WTC11 (cell line): ENCODE data around the gene TLR10.

ENCODE experiments used
- AR ChIP-seq: fragments of 250-450 bp; sonication (Bioruptor Pico); IDR thresholded peaks from 2 replicates; pipeline ENCODE4 v1.9.0; 2021; ENCODE audit warnings: mild to moderate bottlenecking
- CTCF ChIP-seq: fragments of 200-600 bp; IDR thresholded peaks from 2 replicates; pipeline ENCODE4 v1.8.0; 2022; ENCODE audit warnings: antibody characterized with exemption
- E2F1 ChIP-seq: sonication (generic); formaldehyde crosslinking; IDR thresholded peaks from 2 replicates; pipeline ENCODE4 v1.8.0; 2022; ENCODE audit warnings: mild to moderate bottlenecking, missing genetic modification reagents
- MAX ChIP-seq: sonication (generic); formaldehyde crosslinking; IDR thresholded peaks from 2 replicates; pipeline ENCODE4 v1.8.0; 2022; ENCODE audit warnings: mild to moderate bottlenecking, missing genetic modification reagents
- SOX15 ChIP-seq: fragments of 250-450 bp; sonication (Bioruptor Pico); IDR thresholded peaks from 2 replicates; pipeline ENCODE4 v1.9.0; 2021; ENCODE audit warnings: mild to moderate bottlenecking
- TCF7 ChIP-seq: sonication (generic); formaldehyde crosslinking; IDR thresholded peaks from 2 replicates; pipeline ENCODE4 v1.8.0; 2022; ENCODE audit warnings: mild to moderate bottlenecking, low read depth, missing genetic modification reagents, moderate library complexity
- ZNF219 ChIP-seq: sonication (generic); formaldehyde crosslinking; IDR thresholded peaks from 2 replicates; pipeline ENCODE4 v1.8.0; 2023; ENCODE audit warnings: missing genetic modification reagents, mild to moderate bottlenecking, borderline replicate concordance
- ZNF512 ChIP-seq: sonication (generic); formaldehyde crosslinking; IDR thresholded peaks from 2 replicates; pipeline ENCODE4 v1.8.1; 2022; ENCODE audit warnings: missing genetic modification reagents, borderline replicate concordance
- TF ChIP-seq, protein P1 (sequence below): sonication (generic); formaldehyde crosslinking; IDR thresholded peaks from 2 replicates; pipeline ENCODE4 v1.8.1; 2023; ENCODE audit warnings: mild to moderate bottlenecking, missing genetic modification reagents, borderline replicate concordance
- TF ChIP-seq, protein P2 (sequence below): sonication (generic); formaldehyde crosslinking; IDR thresholded peaks from 2 replicates; pipeline ENCODE4 v1.8.0; 2023; ENCODE audit warnings: missing genetic modification reagents, mild to moderate bottlenecking, borderline replicate concordance

DNA sequence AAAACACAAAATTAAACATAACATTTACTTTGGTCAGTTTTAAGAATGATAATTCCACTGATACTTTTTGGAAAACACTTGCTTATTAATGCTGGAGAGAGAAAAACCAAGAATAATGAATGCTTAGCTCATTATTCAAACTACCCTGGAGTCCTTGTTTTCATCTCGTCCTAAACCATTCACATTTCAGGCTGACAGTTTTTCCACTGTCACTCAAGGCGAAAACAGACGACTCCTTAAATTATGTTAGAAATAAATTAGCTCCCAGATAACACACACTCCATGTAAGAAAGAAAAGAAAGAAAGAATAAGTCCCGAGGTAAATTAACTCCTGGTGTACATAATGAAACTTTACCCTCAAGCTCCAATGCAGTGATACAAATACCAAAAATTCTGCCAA is 33.5 kb downstream of the TLR10 start:
- TF ChIP-seq E2F1 (CRISPR knock-in tag) (no peak), CTCF (no peak), MAX (CRISPR knock-in tag) (no peak), TCF7 (CRISPR knock-in tag) (no peak), ZNF512 (no peak), ZNF219 (CRISPR knock-in tag) (no peak), SOX15 (CRISPR knock-in tag) (no peak), AR (CRISPR knock-in tag) (no peak)
- TF ChIP-seq, protein P1, sequence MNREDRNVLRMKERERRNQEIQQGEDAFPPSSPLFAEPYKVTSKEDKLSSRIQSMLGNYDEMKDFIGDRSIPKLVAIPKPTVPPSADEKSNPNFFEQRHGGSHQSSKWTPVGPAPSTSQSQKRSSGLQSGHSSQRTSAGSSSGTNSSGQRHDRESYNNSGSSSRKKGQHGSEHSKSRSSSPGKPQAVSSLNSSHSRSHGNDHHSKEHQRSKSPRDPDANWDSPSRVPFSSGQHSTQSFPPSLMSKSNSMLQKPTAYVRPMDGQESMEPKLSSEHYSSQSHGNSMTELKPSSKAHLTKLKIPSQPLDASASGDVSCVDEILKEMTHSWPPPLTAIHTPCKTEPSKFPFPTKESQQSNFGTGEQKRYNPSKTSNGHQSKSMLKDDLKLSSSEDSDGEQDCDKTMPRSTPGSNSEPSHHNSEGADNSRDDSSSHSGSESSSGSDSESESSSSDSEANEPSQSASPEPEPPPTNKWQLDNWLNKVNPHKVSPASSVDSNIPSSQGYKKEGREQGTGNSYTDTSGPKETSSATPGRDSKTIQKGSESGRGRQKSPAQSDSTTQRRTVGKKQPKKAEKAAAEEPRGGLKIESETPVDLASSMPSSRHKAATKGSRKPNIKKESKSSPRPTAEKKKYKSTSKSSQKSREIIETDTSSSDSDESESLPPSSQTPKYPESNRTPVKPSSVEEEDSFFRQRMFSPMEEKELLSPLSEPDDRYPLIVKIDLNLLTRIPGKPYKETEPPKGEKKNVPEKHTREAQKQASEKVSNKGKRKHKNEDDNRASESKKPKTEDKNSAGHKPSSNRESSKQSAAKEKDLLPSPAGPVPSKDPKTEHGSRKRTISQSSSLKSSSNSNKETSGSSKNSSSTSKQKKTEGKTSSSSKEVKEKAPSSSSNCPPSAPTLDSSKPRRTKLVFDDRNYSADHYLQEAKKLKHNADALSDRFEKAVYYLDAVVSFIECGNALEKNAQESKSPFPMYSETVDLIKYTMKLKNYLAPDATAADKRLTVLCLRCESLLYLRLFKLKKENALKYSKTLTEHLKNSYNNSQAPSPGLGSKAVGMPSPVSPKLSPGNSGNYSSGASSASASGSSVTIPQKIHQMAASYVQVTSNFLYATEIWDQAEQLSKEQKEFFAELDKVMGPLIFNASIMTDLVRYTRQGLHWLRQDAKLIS, result no peak
- TF ChIP-seq, protein P2, sequence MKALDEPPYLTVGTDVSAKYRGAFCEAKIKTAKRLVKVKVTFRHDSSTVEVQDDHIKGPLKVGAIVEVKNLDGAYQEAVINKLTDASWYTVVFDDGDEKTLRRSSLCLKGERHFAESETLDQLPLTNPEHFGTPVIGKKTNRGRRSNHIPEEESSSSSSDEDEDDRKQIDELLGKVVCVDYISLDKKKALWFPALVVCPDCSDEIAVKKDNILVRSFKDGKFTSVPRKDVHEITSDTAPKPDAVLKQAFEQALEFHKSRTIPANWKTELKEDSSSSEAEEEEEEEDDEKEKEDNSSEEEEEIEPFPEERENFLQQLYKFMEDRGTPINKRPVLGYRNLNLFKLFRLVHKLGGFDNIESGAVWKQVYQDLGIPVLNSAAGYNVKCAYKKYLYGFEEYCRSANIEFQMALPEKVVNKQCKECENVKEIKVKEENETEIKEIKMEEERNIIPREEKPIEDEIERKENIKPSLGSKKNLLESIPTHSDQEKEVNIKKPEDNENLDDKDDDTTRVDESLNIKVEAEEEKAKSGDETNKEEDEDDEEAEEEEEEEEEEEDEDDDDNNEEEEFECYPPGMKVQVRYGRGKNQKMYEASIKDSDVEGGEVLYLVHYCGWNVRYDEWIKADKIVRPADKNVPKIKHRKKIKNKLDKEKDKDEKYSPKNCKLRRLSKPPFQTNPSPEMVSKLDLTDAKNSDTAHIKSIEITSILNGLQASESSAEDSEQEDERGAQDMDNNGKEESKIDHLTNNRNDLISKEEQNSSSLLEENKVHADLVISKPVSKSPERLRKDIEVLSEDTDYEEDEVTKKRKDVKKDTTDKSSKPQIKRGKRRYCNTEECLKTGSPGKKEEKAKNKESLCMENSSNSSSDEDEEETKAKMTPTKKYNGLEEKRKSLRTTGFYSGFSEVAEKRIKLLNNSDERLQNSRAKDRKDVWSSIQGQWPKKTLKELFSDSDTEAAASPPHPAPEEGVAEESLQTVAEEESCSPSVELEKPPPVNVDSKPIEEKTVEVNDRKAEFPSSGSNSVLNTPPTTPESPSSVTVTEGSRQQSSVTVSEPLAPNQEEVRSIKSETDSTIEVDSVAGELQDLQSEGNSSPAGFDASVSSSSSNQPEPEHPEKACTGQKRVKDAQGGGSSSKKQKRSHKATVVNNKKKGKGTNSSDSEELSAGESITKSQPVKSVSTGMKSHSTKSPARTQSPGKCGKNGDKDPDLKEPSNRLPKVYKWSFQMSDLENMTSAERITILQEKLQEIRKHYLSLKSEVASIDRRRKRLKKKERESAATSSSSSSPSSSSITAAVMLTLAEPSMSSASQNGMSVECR (CRISPR knock-in tag), result no peak
